Posterior cingulate gyrus (tissue), 11 donors: ENCODE results near the gene IL11.
"Not testable (repeated sequence)": the region's sequence is repeated elsewhere in the genome, so short reads cannot be mapped to it uniquely, and the experiment has no call there.

Experiments used
- DNase-seq, 10 donors: peaks; one replicate each; pipeline versions ENCODE4 v3.0.0 to v3.0.0-alpha.2; 2020 to 2021; ENCODE audit warnings: mixed read lengths in 3 of 10
- intact Hi-C: fragments of 100-400 bp; cut with DNase I; formaldehyde crosslinking; loops from one replicate; pipeline ENCODE4 v1.15.1; 2023

The IL11 gene

DNA sequence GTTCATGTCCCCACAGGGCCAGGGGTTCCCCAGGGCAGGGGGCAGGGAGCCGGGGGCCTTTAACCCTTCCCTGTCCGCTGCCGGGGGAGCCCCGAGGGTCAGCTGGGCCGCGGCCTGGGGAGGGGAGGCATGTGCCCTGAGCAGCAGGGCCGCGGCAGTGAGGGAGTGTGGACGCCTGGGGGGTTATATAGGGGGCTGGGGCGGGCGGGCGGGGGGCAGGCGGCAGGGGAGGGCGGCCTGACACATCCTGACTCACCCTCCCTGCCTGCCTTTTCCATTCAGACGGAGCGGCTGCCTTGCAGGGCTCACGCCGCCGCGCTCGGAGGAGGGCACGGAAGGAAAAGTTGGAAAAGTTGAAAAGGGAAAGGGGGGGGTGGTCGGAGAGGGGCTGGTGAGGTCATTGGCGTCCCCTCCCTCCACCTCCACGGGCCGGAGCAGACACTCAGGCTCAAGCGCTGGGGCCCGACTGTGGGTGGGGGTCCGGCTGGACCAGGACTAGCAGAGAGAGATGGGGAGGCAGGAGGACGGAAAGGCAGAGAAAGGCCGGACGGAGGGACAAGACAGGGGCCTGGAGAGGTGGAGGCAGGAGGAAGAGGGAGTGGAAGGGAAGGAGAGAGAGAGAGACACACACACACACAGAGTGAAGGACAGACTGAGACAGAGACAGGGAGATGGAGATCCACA is at the start of gene IL11:
Gene IL11 (minus strand): TSS at position 159 of the 684 bp plus-strand sequence. CDS start 153 bp downstream, at position 6.
- no peak for DNase-seq
- intact Hi-C loops: no loop called here

DNA sequence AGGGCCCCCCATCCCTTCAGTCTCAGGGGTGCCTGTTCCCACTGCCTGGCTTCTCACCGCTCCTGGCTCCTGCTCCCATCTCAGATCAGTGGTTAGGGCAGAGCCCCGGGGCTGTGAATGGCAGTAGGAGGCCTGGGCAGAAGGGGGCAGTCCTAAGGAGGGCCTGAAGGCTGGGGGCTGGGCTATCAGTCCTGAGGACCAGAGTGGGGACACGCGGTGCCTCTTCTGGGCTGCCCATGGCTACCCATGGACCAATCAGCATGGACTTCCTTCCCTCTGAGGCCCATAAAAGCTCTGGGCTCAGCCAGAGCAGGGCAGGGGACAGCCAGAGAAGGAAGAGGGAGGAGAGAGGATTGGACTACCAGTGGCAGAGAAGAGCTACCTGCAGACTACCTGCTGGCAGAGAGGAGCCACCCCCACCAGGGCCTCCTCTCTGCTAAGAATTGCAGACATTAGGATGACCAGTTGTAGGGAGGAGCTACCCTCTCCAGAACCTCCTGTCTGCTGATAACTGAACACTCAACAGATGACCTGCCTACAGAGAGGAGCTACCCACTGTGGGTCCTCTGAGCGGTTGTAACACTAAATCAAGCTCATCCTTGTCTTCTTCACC is 49.5 kb upstream of the IL11 start:
- intact Hi-C loops: no loop called here

DNA sequence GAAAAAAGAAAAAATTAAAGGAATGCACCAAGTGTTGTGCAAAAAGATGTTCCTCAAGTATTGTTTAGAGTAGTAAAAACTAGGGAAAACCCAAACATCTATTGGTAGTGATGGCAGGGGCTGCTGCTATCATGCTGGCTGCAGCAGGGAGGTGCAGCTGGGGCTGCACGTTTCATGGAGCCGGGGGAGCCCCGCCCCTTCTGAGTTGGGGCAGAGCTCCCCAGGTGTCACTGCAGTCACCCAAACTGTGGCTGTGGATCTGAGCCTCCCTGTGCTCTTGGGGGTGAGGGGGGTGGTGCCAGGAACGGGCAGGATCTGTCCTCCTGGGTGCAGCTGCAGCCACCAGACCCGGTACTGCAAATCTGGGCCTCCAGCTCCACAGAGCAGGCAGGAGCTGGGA is 48.8 kb upstream of the IL11 start:
- intact Hi-C loops: no loop called here
- DNase-seq: no peak

More for the DNA sequence above, 49.5 kb upstream of the IL11 start:
- peak in 4 of 10 donors; percentile 26 to 93 (median 38) for DNase-seq

DNA sequence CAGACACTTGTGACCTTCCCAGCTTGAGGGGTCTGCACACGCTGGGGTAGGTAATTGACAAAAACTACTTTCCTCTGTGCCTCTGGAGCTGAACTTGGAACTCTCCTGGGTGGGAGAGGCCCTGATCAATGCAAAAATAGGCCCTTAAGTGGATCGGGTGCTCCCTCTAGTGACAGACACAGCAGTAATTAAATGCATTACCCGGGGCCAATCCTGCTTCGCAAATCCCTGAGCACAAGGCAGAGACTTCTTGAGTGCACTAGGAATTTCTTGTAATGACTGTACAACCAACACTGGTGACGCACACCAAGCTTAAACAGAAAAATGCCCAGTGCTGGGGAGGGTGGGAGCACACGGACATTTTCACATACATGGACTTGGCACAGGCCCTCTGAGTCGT is 47.9 kb upstream of the IL11 start:
- DNase-seq: peak in 7 of 10 donors; percentile 44 to 92 (median 63)
- intact Hi-C loops: loop anchor here (1.0 kb wide), 1 partner anchor 277 kb away; no protein-coding TSS in a partner anchor

DNA sequence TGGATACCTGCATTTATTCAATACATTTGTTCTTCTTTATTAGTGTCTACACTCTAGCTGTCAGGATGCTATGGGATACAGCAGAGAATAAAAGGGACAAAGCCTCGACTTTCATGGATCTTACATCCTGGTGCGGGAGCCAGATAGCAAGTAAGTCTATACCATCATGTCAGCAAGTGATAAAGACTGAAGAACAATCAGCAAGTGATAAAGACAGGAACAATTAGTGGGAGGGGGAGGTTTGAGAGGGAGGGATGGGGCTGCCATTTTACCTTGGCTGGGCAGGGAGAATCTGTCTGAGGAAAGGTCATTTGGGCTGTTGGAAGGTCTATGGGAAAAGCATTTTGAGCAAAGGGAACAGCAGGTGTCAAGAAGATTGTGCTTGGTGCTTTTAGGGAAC is 39.9 kb upstream of the IL11 start:
- intact Hi-C loops: no loop called here
- no peak for DNase-seq

DNA sequence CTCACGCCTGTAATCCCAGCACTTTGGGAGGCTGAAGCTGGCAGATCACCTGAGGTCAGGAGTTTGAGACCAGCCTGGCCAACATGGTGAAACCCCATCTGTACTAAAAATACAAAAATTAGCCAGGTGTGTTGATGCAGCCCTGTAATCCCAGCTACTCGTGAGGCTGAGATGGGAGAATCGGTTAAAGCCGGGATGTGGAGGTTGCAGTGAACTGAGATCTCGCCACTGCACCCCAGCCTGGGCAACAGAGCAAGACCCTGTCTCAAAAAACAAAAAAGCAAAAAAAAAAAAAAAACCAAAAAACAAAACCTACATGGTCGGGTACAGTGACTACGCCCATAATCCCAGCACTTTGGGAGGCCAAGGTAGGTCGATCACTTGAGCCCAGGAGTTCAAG is 38.9 kb upstream of the IL11 start:
- intact Hi-C loops: not testable (repeated sequence)
- peak in 1 of 10 donors; percentile 43 for DNase-seq

DNA sequence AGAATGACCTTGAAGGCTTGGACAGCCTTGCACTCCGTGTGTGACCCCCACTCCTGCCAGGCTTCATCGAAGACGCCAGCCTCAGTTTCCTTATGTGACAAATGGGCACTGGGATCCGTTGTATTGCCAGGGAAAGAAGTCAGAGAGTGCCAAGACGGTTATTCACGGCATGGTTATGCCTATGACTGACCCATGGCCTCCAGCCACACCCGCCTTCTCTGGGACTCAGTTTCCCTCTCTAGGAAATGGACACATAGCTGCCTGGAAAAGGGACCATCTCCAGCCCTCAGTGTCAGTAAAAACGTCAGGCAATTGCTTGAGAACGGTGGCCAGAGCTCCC is 38.2 kb upstream of the IL11 start:
- DNase-seq: no peak
- intact Hi-C loops: loop anchor here (1.0 kb wide), 1 partner anchor 23 kb away; the partner anchor contains the start of gene RPL28

DNA sequence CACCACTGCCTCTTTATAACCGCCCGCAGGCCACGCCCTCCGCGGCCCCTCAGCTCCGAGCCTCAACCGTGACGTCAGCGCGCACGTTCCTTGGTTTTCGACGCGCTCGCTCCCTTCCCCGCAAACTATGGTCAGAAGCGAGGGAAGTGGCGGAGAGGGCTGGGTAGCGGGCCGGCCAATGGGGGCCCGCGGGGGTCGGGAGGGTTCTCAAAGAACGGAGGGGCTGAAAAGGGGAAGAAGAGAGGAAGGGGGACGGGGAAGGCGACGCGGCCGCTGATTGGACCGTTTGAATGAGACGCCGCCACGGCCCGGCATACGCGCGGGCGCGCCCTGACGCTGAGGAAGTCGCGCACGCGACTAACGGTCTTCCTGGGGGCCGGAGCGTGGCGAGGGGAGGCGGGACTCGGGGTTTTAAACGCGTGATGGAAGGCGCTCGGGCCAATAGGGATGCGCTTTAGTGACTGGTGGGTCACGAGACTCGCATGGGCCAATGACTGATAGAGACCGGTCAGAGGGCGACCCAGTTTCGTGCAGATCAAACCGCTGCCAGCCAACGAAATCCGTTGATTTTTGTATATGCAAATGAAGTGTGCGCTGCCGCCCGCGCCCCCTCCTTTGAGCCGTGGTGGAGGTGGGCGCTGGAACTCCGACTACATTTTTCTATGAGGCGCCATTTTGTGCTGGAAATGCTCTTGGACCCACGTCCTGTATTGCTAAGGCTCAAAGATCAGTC is 37.7 kb upstream of the IL11 start:
- intact Hi-C loops: loop anchor here (1.0 kb wide), 1 partner anchor 23 kb away; the partner anchor contains the start of gene RPL28
- DNase-seq: peak; percentile 97 to 100 (median 99)

DNA sequence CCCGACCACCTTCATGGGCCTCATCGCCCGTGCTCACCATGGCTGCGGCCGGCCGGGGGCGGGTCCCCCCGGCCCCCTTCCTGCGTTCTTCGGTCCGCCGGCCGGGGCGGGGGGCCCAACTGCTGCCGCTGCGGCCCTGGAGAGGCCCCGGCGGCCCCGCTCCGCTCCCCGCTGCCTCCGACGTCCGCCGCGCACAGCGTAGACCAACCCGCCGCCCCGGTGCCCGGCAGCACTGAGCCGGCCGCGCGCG is 37.2 kb upstream of the IL11 start, which contains the start of gene UBE2S:
Gene UBE2S (minus strand): TSS at position 239 of the 250 bp plus-strand sequence. CDS start 199 bp downstream, at position 40.
- DNase-seq, intact Hi-C loops: not testable (repeated sequence)

DNA sequence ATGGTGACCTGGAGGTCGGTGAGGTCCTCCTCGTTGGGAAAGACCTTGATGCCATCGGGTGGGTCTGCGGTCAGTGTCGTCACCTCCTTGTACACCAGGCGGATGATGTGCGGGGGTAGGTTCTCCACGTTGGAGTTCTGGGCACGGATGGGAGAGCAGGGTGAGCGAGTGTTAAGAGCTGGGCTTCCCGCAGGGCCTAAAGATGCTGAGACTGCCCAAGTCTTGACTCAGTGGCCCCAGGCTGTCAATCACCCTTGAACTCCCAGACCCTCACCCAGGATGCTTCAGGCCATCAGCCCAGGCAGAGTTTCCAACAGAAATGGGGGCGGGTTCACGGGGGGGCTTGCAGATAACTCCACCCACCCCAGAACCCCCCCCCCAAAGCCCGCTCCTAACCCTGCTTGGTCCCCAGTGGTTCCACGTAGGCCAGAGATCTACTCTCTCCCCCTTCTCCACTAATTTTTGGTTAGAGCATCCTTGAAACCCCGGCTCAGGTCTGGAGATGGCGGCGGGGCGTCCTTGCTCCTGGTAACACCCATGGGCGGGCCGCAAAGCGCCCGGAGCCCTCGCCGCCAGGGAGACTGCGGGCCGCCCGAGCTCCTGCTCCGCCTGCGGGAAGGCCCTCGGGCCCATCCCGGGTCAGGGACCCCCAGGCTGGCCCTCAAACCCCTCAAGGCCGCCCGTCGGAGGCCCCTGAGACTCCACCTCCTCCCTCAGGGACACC is 36.7 kb upstream of the IL11 start:
- peak in 1 of 10 donors; percentile 83 for DNase-seq
- intact Hi-C loops: no loop called here

DNA sequence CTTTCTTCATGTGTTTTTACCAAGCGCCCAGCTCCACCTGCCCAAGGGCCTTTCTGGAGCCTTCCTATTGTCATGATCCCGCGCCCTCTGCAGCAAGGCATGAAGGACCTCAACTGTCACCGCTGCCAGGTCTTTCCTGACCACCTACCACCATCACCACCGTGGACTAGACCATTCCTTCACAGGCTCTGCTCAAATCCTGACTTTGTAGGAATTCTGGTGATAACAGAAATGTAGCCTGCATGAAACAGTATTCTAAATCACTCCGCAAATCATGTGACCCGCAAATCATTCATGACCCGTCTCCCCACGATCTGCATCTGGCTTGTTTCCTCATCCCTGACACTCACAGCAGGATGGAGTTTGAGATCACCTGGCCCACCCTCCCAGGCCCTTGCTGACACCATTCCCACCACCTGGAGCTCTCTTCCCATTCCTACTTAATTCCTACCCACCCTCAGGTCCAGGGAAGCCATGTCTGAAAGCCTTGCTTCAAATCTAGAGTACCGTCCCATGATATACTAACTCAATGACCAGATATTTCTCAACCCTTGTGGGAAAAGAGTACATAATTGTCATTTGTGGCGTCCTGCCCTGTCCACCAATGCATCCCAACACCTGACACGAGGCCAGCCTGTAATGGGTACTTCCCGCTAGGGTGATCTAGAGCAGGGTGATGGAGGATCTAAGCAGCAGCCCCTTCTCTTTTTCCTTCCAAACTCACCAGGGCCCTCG is 36.0 kb upstream of the IL11 start:
- intact Hi-C loops: no loop called here
- no peak for DNase-seq

DNA sequence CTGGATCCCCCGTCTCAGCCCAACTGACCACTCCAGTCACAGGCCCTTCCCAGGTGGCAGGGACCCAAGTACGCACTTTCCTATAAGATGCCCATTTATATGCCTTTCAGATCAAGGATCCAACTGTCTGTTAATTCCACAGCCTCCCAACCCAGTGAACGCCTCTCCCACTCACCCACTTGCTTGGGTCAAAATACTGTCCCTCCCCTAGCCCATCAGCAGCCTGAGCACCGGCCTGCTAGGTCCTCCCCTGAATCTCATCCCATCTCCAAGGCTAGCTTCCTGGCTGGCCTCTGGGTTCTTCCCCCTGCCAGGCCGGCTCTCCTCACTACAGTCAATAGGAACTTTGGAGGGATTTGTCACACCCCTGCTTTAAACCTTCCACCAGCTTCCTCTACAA is 35.4 kb upstream of the IL11 start:
- intact Hi-C loops: no loop called here

DNA sequence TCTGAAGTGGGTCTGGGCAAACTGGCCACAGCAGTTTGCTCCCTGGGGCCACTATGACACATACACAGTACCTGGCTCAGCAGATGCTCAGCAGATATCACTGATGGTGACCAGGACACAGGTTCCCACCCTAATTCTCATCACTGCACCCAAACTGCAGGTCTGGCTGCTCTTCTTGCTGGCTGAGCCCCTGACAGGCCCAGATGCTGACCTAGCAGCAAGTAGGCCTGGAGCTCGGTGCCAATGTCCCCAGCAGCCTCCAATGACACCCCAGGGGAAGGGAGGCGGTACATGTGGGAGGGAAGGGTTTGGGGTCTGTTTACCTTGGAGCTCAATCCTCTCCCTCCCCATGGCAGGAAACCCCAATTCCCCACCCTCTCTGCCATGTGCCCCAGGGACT is 32.2 kb upstream of the IL11 start:
- DNase-seq: no peak

More for the DNA sequence above, 35.4 kb upstream of the IL11 start:
- peak in 1 of 10 donors; percentile 68 for DNase-seq

DNA sequence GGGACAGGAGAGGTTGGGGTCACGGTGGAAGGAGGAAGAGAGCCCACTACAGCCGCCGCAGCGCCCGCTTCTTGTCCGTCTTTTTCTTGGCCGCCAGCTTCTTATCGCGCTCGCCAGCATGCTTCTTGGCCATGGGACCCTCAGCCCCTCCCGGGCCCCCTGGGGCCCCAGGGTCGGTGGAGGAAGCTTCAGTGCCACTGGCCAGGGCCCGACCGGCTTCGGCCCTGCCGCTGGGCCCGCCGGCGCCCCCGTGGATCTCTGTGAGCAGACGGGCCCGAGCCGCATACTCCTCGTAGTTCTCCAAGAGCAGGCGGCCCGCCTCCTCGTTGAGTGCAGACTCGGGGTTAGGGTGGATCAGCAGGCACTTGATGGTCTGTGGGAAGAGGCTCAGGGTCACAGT is 31.1 kb upstream of the IL11 start:
- intact Hi-C loops: not testable (repeated sequence)

More for the DNA sequence above, 32.2 kb upstream of the IL11 start:
- intact Hi-C loops: no loop called here

DNA sequence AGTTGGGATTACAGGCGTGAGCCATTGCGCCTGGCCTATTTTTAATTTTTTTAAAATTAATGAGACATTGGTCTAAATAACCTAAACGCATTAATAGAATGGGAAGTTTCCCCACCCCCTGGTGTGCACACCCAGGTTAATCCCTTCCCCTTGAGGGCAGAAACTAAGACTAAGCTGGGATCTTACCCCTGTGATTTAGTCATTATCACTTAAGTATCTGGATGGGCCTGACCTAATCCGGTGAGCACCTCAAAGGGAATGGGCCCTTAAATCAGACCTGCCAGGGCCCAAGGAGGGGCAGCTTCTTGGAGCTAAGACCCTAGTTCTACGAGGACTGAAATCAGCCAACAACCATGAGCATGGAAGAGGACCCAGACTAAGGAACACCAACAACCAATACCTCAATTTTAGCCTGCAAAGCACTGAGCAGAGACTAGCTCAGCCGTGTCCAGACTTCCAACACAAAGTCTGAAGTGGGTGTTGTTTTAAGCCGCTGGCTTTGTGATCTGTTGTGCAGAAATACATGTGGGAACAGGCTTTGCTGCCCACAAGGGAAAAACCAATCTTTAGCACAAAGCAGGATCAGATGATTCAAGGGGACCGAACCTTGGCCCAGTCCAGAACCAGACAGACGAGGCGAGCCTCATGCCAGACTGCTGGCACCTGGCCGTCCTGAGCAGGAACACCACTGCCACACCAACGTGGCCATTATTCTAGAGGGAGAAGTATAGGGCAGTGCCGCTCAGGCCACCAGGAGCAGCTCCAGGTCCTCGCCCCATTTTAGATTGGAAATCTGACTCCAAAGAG is 30.2 kb upstream of the IL11 start:
- DNase-seq: peak in 1 of 10 donors; percentile 6

More for the DNA sequence above, 31.1 kb upstream of the IL11 start:
- DNase-seq: peak in 1 of 10 donors; percentile 23

DNA sequence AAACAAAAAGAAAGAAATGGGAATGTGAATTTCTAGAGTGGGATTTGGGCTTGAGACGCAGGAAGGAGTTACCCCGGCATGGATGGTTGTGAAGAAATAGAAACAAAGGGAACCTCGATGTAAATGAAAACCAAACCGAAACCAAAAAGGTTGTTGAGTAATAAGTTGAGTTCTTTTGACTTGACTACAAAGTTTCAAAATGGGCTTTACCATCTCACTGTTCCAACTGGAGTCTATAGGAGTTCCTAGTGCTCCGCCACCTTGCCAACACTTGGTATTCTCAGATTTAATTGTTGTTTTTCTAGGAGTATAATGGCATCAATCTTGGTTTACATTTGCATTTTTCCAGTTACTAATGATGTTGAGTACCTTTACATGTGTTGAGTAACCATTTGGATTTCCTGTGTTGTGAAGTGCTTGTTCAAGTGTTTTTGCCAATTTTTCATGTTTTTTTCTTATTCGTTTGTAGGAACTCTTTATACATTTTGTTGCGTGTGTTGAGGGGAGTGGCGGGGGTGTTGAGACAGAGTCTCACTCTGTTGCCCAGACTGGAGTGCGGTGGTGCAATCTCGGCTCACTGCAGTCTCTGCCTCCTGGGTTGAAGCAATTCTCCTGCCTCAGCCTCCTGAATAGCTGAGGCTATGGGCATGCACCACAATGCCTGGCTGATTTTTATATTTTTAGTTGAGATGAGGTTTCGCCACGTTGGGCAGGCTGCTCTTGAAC is 28.1 kb upstream of the IL11 start:
- no peak for DNase-seq
- intact Hi-C loops: no loop called here

More for the DNA sequence above, 30.2 kb upstream of the IL11 start:
- intact Hi-C loops: no loop called here

DNA sequence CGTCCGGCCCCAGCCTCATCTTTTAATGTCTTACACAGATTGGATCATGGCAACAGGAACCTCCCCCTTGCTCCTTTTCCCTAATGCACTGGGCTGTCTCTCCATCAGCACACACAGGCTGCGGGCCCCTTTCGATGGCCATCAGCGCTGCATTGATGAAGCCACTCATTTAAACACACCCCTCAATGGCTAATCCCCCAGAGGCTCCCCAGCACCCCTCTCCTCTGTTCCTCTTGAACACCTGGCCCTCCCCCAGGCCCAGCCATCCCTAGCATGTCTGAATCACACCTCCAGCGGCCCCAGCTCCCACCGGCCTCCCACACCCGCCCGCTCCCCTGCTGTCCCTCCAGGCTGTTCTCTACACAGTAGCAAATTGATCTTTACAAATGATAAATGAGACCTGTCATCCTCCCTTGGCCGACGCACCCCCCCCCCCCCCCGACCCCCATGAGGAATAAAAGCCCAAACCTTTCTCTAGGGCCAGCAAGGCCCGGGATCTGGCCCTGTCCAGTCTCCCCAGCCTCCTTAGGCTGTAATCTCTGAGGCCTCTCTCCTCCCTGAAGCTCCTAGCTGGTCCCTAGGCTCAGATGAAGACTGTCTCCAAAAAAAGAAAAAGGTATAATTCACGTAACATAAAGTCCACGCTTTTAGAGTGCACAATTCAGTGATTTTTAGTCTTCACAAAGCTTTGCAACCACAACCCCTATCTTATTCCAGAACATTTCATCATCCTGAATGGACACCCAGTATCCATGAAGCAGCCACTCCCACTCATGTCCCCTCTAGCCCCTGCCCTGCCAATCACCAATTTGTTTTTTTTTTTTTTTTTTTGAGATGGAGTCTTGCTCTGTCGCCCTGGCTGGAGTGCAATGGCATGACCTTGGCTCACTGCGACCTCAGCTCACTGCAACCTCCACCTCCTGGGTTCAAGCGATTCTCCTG is 22.8 kb upstream of the IL11 start:
- intact Hi-C loops: no loop called here

More for the DNA sequence above, 22.8 kb upstream of the IL11 start:
- DNase-seq: no peak
